DMS53 (cell line): Measurements from ENCODE around the gene SOX6.
"Not testable (repeated sequence)": the region's sequence is repeated elsewhere in the genome, so short reads cannot be mapped to it uniquely, and the experiment has no call there.

Source experiments
- DNase-seq: peaks from one replicate; lab custom pipeline; 2025; lab: John Stamatoyannopoulos, UW

Gene SOX6

GRCh38 chr11:16096336-16096735 lies 260.0 kb downstream of the SOX6 start:
- DNase-seq, result peak; percentile 50

DNA sequence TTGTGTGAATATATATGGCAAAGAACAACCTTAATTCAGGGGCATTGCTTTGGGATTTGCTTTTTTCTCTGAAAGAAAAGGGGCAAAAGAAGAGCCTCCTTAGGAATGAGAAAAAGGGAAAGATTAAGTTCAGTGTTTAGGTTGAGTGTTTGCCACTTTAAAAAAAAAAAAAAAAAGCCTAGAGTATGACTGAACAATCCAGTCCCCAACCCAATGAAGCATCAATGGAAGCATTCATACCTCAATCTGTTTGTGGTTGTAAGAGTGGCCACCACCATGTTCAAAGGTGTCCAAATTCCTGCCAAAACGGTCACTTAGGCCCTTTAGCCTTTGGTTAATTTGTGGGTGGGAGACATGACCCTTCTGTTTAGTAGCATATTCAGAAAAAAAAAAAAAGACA lies 260.6 kb downstream of the SOX6 start:
- DNase-seq, result peak; percentile 21

GRCh38 chr11:16093889-16094653 lies 262.3 kb downstream of the SOX6 start:
- DNase-seq, result peak; percentile 27

- DNase-seq, result no peak
Measured at GRCh38 chr11:16091862-16092261, 264.5 kb downstream of the SOX6 start.

DNA sequence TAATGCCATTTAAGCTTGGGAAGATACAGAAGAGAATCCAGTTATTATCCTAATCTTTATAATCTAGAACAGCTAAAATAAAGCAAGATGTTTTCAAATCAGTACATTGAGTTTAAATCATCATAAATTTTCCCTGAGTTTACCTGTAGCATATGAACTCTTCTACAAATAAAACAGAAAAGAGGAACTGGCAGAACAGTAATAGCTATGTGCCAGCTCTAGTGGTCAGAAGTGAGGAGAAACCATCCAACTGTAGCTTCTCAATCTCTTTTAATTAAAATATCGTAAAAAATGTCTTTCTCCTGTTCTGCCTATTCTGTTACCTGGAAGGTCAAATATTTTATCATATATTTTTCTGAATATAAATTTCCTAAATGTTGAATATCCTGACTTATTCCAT lies 266.9 kb downstream of the SOX6 start:
- DNase-seq, result no peak

DNA sequence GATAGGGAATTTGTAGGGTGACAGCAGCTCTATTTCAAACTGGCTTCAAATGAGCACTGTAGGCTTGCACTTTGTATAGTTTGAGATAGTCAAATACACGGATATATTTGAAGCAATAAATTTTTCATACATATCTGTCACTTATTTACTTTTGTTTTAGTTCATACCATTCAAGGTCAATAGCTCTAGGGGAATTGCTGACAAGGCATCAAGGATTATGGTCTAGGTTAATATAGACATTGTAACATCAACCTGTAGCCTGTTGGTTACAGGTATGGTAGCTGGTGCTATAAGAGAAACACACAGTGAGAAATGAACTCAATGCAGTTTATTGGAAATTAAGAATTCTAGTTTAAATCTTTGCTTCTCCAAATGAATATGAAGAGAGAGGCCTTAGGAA lies 267.6 kb downstream of the SOX6 start:
- no peak for DNase-seq

GRCh38 chr11:16087886-16088285 lies 268.5 kb downstream of the SOX6 start:
- no peak for DNase-seq

DNA sequence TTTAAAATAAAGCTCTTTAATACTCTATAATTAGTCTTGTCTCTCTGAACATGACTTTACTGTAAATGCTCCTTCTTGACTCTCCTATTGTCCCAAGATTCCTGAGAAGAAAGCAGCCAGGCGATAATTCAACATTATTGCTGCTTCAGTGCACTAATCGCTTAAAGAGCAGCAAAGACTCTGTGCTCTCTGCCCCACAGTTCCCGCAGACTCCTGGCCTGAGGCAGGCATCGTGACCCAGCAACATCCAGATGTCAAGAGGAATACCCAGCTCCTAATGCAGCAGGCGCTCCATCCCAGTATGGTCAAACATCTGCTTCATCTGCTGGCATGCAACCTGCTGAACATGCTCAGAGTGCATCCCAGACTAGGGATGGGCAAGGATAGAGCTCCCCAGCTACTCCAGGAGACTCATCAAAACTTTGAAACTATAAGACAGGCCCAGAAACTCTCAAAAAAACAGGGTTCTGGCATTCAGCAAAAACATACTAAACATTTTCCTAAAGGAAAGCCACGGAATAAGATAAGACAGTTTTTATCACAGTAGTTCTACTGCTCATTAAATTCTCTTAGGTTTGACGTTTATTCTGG lies 270.0 kb downstream of the SOX6 start:
- no peak for DNase-seq

DNA sequence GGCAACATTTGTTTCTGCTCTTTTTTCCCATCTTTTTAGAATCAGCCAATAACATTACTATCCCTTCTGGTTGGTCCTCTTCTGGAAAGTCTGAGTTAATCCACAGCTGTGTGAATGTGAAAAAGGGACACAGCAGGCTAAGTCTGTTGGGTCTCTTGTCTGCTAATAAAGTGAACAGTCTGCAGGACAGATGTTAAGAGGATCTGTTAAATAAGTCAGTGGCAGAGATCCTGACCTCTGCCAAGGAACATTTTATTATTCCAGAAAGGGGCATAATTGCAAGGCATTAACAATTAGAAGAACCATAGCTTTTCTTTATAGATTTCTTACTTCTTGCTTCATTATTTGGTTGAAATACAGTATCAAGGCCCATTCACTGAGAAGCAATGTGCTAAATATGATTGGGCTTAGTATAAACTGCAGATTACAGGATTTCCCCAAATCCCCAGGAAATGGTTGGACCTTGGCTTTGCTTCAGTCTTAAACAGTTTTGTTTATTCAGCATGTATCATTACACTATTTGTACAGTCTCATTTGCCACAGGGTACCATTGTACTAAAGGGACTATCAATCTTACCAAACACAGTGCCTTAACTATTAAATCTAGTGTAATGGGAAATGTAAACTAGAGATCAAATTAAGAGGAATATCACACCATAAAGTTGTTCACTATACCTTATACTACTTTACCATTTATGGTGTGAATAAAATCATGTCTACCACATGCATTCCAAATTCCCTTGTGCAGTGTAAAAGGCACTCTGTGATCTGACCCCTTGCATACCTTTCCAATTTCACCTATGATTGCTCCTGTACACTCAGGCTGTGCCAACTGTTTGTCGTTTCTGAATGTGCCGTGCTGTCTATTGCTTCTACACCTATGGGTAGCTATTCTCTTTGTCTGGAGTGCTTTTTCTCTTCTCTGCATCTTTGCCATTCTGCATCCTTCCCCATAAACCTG lies 274.0 kb downstream of the SOX6 start:
- peak; percentile 54 for DNase-seq

GRCh38 chr11:16081382-16082094 lies 274.8 kb downstream of the SOX6 start:
- DNase-seq, result no peak

DNA sequence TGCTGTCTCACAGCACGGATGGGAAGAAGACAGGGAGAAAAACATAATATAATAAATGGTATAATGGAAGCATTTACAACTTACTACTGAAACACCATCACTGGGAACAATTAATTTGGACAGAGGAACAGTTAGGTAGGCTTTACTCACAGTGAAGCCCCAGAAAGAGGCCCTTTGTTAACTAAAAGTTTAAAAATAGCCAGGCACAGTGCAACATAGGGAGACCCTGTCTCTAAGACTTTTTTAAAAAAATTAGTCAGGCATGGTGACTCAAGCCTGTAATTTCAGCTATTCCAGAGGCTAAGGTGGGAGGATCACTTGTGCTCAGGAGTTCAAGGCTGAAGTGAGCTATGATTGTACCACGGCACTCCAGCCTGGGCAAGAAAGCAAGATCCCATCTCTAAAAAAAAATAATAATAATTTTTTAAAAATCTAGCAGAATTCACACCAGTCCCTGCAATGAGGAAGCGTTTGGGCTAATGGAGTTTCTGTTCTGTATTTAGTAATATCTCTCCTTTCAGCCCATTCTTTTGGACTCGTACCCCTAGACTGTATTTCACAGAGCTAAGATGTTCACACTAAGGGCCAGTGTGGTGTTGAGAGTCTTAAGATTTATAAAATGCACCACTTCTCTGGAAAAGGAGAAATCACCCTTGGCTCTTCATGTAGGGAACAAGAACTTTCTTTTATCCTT lies 275.5 kb downstream of the SOX6 start:
- no peak for DNase-seq

DNA sequence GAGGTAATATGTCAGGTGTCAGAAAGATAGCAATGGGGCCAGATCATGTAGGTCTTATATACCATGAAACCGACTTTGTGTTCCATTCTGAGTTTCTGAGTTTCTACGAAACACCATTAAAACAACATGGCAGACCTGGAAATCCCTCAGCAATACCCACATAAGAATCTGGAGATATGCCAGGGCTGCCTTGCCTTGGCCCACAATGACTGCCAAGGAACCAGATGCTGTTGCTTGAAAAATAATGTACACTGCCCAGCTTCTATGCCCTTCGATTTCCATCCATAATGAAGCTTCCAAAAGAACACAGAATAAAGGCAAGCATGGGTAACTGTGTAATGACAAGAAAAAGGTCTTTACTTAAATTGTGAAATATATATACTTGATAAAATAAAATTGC lies 277.4 kb downstream of the SOX6 start:
- DNase-seq, result no peak

- no peak for DNase-seq
Measured at GRCh38 chr11:16070573-16070972, 285.8 kb downstream of the SOX6 start.

GRCh38 chr11:16067268-16067667 lies 289.1 kb downstream of the SOX6 start:
- not testable (repeated sequence) for DNase-seq

DNA sequence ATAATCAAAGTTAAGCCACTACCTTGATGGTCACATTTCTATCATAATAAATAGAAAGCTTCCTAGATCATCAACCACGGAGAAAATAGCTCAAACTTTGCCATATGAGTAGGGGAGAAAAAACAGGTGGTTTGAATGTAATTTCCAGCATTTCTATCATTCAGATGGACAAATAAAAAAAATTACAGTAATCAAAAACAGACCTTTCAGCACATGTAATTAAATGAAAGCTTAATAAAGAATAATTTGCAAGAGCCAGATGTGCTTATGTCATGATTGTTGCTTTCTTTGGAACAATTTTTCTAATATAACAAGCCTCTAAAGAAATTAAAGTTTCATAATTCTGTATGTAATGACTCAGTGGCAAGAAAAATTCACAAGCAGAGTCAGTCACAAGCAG lies 297.0 kb downstream of the SOX6 start:
- no peak for DNase-seq

GRCh38 chr11:16058671-16059070 lies 297.7 kb downstream of the SOX6 start:
- no peak for DNase-seq

DNA sequence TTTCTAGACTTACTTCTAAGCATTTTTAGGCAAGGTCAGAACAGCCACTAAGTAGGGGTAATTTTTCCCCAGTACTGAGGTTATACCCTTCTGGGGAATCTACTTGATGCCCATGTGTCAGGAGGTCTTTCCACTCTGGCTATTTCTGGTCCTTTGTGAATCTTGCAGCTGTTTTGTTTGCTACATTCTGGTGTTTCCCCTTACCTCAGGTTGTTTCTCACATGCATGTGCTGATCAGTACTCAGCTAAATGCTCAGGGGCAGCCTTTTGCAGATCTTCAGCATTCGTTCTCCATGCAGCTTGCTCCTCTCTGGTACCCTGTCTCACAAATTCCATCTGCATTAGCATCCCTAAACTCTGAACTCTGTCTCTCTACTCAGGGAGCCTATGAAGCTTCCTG lies 303.6 kb downstream of the SOX6 start:
- DNase-seq, result no peak

GRCh38 chr11:16049611-16050010 lies 306.7 kb downstream of the SOX6 start:
- no peak for DNase-seq

DNA sequence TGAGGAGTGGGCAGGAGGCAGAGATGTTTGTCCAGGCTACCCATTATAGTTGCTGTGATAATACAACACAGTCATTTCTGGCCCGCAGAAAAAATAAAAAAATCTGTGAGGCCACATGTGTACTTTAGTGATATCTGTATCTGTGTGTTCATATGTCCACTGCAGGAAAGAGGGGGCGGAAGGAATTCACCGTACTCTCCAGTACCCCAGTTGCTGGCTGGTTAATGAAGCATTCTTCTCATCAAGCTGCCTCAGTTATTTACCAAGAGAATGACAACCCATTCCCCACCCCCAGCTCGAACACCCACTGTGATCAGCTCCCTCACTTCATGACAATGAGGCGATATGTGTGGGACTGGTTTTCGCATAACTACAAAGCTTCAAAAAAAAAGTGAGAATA lies 309.3 kb downstream of the SOX6 start:
- no peak for DNase-seq

- DNase-seq, result no peak
Measured at GRCh38 chr11:16043617-16044016, 312.7 kb downstream of the SOX6 start.

DNA sequence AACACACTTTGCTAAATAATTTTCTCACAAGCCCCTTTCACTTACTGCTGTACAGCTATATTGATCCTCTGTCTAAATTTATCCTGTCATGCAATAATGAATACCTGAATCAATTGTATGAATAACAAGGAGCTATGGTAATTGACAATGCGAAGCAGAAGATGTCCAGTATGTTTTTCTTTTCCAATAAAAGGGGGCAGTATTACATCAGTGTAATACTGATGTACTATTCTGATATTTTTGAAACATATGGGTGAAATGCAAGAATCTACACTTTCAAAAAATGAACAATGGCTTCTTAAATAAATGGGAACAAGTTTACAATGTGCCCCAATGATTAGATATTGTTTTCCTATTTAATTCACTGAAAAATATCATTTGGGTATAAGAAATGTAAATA lies 315.1 kb downstream of the SOX6 start:
- DNase-seq, result no peak
